Measurements from ENCODE around the gene PIH1D1. TPM values are rescaled to one million over a fixed set of nuclear protein-coding genes. Genes with fewer than 3 reads are reported as not detected.

Gene PIH1D1
- total and polyA plus RNA-seq, 4 donors, result 56.6 to 96.3 (median 76.5) TPM

DNA sequence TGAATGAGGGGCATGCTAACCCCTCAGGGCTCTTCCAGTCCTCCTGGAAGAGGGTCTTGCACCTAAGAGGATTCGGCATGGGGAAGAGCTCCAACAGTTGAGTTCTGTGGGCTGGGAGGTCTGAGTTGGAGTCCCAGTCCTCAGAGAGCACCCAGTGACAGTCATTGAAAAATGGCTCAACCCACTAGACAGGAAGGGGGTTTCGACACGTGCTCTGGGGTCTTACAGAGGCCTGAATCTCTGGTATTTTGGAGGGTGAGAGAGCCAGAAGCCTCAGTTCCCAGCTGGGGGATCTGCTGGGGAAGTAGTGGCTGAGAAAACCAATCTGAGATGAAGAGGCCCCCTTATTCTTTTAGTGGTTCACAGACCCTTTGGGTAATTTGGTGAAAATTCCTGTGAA is 37.4 kb downstream of the PIH1D1 start:
- no peak for DNase-seq (ENCODE audit: low read depth in 4 of 6, low spot score in 6 of 6)
- WGBS (ENCODE audit: insufficient coverage), result 100% methylated on average over 3 of the region's 3 CpGs
- no peak overlapping the region for H3K4me3 ChIP-seq (ENCODE audit: low read depth, low read length)
- H3K27ac ChIP-seq (ENCODE audit: low read depth, low read length), result no peak overlapping the region
- H3K36me3 ChIP-seq (ENCODE audit: control insufficient read depth, insufficient read depth, low read length), result no peaks in the 10 kb centered on the region
- H3K27me3 ChIP-seq (ENCODE audit: control insufficient read depth, insufficient read depth, low read length), result peaks cover 24% of the 10 kb centered on the region
- H3K9me3 ChIP-seq (ENCODE audit: control insufficient read depth, insufficient read depth, low read length), result no peaks in the 10 kb centered on the region
- peaks cover 8% of the 10 kb centered on the region for H3K4me1 ChIP-seq (ENCODE audit: control insufficient read depth, insufficient read depth, low read length)

GRCh38 chr19:49413348-49413747 is 38.3 kb downstream of the PIH1D1 start:
- 35% methylated on average over 9 of the region's 9 CpGs for WGBS (ENCODE audit: insufficient coverage)

GRCh38 chr19:49411681-49412326 is 39.8 kb downstream of the PIH1D1 start:
- no peak for DNase-seq (ENCODE audit: low read depth in 4 of 6, low spot score in 6 of 6)
- H3K9me3 ChIP-seq (ENCODE audit: control insufficient read depth, insufficient read depth, low read length), result no peaks in the 10 kb centered on the region
- peaks cover 8% of the 10 kb centered on the region for H3K4me1 ChIP-seq (ENCODE audit: control insufficient read depth, insufficient read depth, low read length)
- no peaks in the 10 kb centered on the region for H3K36me3 ChIP-seq (ENCODE audit: control insufficient read depth, insufficient read depth, low read length)
- peaks cover 4% of the 10 kb centered on the region for H3K27me3 ChIP-seq (ENCODE audit: control insufficient read depth, insufficient read depth, low read length)
- H3K27ac ChIP-seq (ENCODE audit: low read depth, low read length), result no peak overlapping the region
- no peak overlapping the region for H3K4me3 ChIP-seq (ENCODE audit: low read depth, low read length)
- 80% methylated on average over 3 of the region's 3 CpGs for WGBS (ENCODE audit: insufficient coverage)

More at GRCh38 chr19:49413348-49413747, 38.3 kb downstream of the PIH1D1 start:
- no peaks in the 10 kb centered on the region for H3K9me3 ChIP-seq (ENCODE audit: control insufficient read depth, insufficient read depth, low read length)
- H3K27me3 ChIP-seq (ENCODE audit: control insufficient read depth, insufficient read depth, low read length), result peaks cover 15% of the 10 kb centered on the region
- no peak overlapping the region for H3K4me3 ChIP-seq (ENCODE audit: low read depth, low read length)
- no peaks in the 10 kb centered on the region for H3K36me3 ChIP-seq (ENCODE audit: control insufficient read depth, insufficient read depth, low read length)
- no peak overlapping the region for H3K27ac ChIP-seq (ENCODE audit: low read depth, low read length)
- peak in 2 of 6 donors; percentile 65 to 68 for DNase-seq (ENCODE audit: low read depth in 4 of 6, low spot score in 6 of 6)
- H3K4me1 ChIP-seq (ENCODE audit: control insufficient read depth, insufficient read depth, low read length), result peaks cover 8% of the 10 kb centered on the region

GRCh38 chr19:49409441-49410029 is 42.1 kb downstream of the PIH1D1 start:
- no peaks in the 10 kb centered on the region for H3K36me3 ChIP-seq (ENCODE audit: control insufficient read depth, insufficient read depth, low read length)
- 89% methylated on average over 3 of the region's 5 CpGs for WGBS (ENCODE audit: insufficient coverage)
- no peaks in the 10 kb centered on the region for H3K9me3 ChIP-seq (ENCODE audit: control insufficient read depth, insufficient read depth, low read length)
- peaks cover 8% of the 10 kb centered on the region for H3K4me1 ChIP-seq (ENCODE audit: control insufficient read depth, insufficient read depth, low read length)
- no peak overlapping the region for H3K27ac ChIP-seq (ENCODE audit: low read depth, low read length)
- DNase-seq (ENCODE audit: low read depth in 4 of 6, low spot score in 6 of 6), result no peak
- no peaks in the 10 kb centered on the region for H3K27me3 ChIP-seq (ENCODE audit: control insufficient read depth, insufficient read depth, low read length)
- no peak overlapping the region for H3K4me3 ChIP-seq (ENCODE audit: low read depth, low read length)

- WGBS (ENCODE audit: insufficient coverage), result 80% methylated on average over 7 of the region's 8 CpGs
- Histone ChIP-seq H3K4me3 (ENCODE audit: low read depth, low read length) (no peak overlapping the region), H3K9me3 (ENCODE audit: control insufficient read depth, insufficient read depth, low read length) (no peaks in the 10 kb centered on the region), H3K27me3 (ENCODE audit: control insufficient read depth, insufficient read depth, low read length) (no peaks in the 10 kb centered on the region), H3K36me3 (ENCODE audit: control insufficient read depth, insufficient read depth, low read length) (no peaks in the 10 kb centered on the region), H3K4me1 (ENCODE audit: control insufficient read depth, insufficient read depth, low read length) (peaks cover 8% of the 10 kb centered on the region), H3K27ac (ENCODE audit: low read depth, low read length) (no peak overlapping the region)
- DNase-seq (ENCODE audit: low read depth in 4 of 6, low spot score in 6 of 6), result no peak
Observed at GRCh38 chr19:49408816-49409440, 42.7 kb downstream of the PIH1D1 start.

GRCh38 chr19:49407482-49408015 is 44.1 kb downstream of the PIH1D1 start:
- no peak for DNase-seq (ENCODE audit: low read depth in 4 of 6, low spot score in 6 of 6)
- Histone ChIP-seq H3K4me1 (ENCODE audit: control insufficient read depth, insufficient read depth, low read length) (no peaks in the 10 kb centered on the region), H3K9me3 (ENCODE audit: control insufficient read depth, insufficient read depth, low read length) (no peaks in the 10 kb centered on the region), H3K4me3 (ENCODE audit: low read depth, low read length) (no peak overlapping the region), H3K36me3 (ENCODE audit: control insufficient read depth, insufficient read depth, low read length) (no peaks in the 10 kb centered on the region), H3K27me3 (ENCODE audit: control insufficient read depth, insufficient read depth, low read length) (no peaks in the 10 kb centered on the region), H3K27ac (ENCODE audit: low read depth, low read length) (no peak overlapping the region)
- WGBS (ENCODE audit: insufficient coverage), result 92% methylated on average over 16 of the region's 16 CpGs

DNA sequence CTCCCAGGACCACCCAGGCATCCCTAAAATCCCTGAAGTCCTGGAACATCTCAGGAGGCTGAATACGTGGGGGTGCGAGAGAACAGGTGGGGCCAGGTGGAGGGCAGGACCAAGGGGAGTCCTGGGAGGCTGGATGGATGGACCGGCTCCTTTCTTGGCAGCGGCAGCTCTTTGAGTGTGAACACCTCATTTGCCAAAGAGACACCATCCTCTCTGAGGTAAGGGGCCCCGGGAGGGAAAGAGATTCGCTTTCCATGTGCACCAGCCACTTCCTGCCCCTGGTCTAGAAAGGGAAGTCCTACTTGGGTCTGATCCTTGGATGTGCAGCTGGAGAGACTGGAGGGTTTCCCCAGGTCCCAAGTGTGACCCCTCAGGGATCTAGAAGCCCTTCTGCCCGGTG is 44.5 kb downstream of the PIH1D1 start:
- DNase-seq (ENCODE audit: low read depth in 4 of 6, low spot score in 6 of 6), result no peak
- H3K9me3 ChIP-seq (ENCODE audit: control insufficient read depth, insufficient read depth, low read length), result no peaks in the 10 kb centered on the region
- 76% methylated on average over 7 of the region's 7 CpGs for WGBS (ENCODE audit: insufficient coverage)
- no peak overlapping the region for H3K27ac ChIP-seq (ENCODE audit: low read depth, low read length)
- no peak overlapping the region for H3K4me3 ChIP-seq (ENCODE audit: low read depth, low read length)
- no peaks in the 10 kb centered on the region for H3K4me1 ChIP-seq (ENCODE audit: control insufficient read depth, insufficient read depth, low read length)
- no peaks in the 10 kb centered on the region for H3K36me3 ChIP-seq (ENCODE audit: control insufficient read depth, insufficient read depth, low read length)
- H3K27me3 ChIP-seq (ENCODE audit: control insufficient read depth, insufficient read depth, low read length), result no peaks in the 10 kb centered on the region

GRCh38 chr19:49403404-49404187 is 48.0 kb downstream of the PIH1D1 start:
- Histone ChIP-seq H3K9me3 (ENCODE audit: control insufficient read depth, insufficient read depth, low read length) (no peaks in the 10 kb centered on the region), H3K27me3 (ENCODE audit: control insufficient read depth, insufficient read depth, low read length) (no peaks in the 10 kb centered on the region), H3K27ac (ENCODE audit: low read depth, low read length) (no peak overlapping the region), H3K36me3 (ENCODE audit: control insufficient read depth, insufficient read depth, low read length) (no peaks in the 10 kb centered on the region), H3K4me3 (ENCODE audit: low read depth, low read length) (no peak overlapping the region), H3K4me1 (ENCODE audit: control insufficient read depth, insufficient read depth, low read length) (no peaks in the 10 kb centered on the region)
- 27% methylated on average over 2 of the region's 7 CpGs for WGBS (ENCODE audit: insufficient coverage)
- no peak for DNase-seq (ENCODE audit: low read depth in 4 of 6, low spot score in 6 of 6)

GRCh38 chr19:49400029-49400428 is 51.6 kb downstream of the PIH1D1 start:
- no peaks in the 10 kb centered on the region for H3K4me1 ChIP-seq (ENCODE audit: control insufficient read depth, insufficient read depth, low read length)
- WGBS (ENCODE audit: insufficient coverage), result 100% methylated on average over 2 of the region's 6 CpGs
- H3K27ac ChIP-seq (ENCODE audit: low read depth, low read length), result no peak overlapping the region
- H3K36me3 ChIP-seq (ENCODE audit: control insufficient read depth, insufficient read depth, low read length), result no peaks in the 10 kb centered on the region
- H3K9me3 ChIP-seq (ENCODE audit: control insufficient read depth, insufficient read depth, low read length), result no peaks in the 10 kb centered on the region
- no peak overlapping the region for H3K4me3 ChIP-seq (ENCODE audit: low read depth, low read length)
- DNase-seq (ENCODE audit: low read depth in 4 of 6, low spot score in 6 of 6), result no peak
- no peaks in the 10 kb centered on the region for H3K27me3 ChIP-seq (ENCODE audit: control insufficient read depth, insufficient read depth, low read length)
